ENCODE data around the gene SUMO3.
"Not testable (repeated sequence)": the region's sequence is repeated elsewhere in the genome, so short reads cannot be mapped to it uniquely, and the experiment has no call there.

The SUMO3 gene

DNA sequence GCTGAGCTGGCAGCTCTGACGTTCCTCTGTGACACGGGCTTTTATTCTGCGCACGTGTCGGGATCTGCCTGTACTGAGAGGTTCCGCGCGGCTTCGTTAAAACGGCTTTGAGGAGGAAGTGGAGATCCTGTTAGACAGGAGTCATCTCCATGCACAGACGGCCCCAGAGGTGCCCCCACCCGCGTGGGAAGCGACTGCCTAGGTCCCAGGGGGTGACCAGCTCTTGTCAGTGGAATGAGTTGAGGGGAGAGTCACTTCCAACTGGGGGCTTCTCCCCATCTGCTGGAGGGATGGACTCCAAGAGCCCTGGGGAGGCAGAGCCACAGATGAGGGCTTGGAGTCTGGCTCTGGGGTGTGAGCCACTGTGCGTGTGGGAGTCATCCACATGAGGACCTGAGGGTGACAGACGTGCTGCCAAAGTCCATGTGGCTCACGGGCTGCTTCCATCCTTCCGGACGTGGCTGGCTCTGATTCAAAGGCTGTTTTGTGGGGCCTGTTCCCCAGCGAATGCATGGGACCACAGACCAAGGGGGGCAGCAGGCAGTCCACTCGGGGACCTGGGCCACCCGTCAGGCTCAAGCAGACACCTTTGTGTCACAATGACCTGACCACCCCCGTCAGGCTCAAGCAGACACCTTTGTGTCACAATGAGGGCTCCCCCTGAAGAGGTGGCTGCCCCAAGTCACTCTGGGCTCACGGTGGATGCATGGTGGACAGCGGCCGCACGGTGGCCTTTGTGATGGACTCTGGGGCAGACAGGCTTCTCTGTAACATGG is 28.8 kb upstream of the SUMO3 start:
- peak in 1 of 2 donors; percentile 41 for DNase-seq (ENCODE audit: low read depth in 2 of 2)

DNA sequence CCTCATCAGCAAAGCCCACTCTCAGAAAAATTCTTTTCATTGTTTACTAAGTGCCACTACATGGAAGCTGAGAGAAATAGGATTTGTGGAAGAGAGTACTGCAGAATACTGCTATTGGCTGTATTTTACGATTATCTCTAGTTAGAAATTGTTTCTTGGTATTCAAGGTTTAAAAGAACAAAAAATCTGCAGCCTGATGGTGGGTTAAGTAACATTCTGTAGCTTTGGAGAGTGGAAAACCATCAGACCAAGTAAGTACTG is 28.3 kb upstream of the SUMO3 start:
- no peak for DNase-seq (ENCODE audit: low read depth in 2 of 2)

DNA sequence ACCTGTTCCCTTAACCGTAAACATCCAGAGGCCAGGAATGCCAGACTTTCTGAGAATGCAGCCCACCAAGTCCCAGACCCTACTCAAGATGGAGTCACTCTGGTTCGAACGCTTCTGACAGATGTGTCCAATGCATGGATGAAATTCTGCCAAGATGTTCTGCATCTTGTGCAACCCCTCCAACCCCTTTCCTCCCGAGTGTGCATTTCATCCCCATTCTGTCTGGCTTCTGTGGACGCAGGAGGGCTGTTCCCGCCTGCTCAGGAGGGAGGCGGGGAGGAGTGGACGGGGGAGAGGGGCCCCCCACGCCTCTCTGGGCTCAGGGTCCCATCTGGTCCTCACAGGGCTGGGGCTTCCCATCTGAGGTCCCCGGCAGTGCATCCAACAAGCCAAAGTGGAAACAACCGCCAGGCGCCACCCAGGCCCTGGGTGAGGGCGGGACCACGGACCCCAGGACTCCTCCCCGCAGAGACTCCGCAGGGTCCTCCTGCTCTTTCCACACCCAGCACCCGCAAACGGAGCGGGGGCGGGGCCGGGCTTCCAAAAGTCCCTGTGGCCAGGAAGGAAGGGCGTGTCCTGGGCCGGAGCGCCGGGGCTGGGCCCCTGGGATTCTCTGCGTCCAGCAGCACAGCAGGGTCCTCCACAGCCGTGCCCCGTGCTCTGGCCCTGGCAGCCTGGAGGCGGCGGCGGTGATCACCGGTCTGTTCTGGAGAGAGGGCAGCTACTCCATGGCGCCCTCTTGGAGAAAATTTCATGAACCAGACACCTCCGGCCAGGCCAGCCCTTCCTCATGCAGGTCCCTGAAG is 27.8 kb upstream of the SUMO3 start:
- peak; percentile 33 to 49 for DNase-seq (ENCODE audit: low read depth in 2 of 2)

DNA sequence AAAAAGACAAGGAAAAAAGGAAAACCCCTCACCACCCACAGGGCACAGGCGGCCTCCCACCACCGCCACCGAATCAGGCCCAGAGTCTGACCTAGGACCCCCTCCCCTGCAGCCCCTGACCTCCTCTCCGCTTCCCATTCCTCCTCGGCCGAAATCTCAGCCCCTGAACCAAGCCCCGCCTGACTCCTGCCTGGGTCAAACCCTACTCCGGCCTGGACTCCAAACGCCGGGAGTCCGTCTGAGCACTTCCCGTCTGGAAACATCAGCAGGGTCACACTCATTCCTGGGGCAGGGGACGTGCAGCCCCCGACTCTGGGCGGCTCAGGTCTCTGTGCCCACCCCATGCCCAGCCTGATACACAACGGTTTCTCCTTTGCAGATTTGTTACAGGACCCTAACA is 26.4 kb upstream of the SUMO3 start:
- DNase-seq (ENCODE audit: low read depth in 2 of 2): no peak

DNA sequence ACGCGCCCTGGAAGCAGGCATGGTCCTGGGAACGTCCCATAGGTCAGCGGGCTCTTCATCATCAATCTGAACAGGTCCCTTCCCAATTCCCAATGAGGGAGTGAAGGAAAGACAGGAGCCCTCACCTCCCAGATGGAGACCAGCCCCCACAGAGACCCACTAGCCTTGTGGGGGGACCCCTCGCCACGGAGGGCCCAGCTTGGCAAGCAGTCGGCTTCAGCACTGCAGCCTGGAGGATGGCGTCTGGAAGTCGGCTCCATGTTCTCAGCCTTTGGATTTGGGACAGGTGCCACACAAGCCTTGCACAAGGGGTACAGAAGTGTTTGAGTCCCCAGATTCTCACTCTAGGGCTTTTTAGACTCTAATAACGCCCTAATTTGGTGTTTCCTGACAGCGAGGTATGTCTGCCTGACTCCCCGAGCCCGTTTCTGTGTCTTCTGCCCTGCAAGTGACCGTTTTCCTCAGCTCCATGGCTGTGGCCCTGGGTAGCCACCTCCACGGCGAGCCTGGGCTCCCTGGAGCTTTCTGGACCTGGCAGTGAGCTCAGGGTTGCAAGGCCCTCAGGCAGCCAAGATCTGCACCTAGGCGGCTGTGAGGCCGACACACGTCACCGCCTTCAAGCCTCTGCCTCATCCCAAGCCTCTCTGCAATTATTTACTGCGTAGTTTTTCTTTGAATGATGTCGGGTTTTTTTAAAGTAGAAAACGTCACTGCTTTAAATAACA is 25.0 kb upstream of the SUMO3 start:
- no peak for DNase-seq (ENCODE audit: low read depth in 2 of 2)

DNA sequence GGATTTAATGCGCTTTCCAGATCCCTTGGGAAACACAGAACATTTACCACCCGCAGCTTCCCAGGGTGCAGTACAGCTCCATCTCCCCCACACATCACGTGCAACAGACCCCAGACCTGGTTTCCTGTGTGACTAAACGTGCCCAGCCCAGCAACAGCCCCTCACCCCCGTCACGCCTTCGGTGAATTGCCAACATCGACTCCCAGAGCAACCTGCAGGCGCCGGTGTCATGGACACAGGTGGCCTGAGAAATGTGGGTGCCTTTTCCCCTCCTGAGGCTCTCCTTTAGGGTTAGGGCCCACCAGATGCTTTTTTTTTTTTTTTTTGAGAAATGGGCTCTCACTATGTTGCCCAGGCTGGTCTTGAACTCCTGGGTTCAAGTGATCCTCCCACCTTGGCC is 24.2 kb upstream of the SUMO3 start:
- no peak for DNase-seq (ENCODE audit: low read depth in 2 of 2)

DNA sequence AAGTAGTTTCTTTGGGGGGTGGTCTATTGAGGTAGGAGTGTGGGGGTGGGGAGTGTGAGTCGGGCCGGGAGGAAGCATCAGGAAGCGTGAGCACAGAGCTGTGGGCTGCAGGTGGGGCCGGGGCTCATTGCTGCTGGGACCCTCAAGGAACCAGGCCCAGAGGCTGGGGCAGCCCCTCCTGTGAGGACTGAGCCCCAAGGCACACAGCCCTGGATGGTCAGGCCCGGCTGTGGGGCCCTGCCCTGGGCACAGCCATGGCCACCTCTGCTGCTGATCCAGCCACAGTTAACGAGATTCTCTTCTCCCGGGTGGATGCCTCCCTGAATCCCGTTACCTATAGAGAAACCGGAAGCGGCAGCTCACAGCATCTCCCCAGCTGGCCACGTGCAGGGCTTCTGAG is 22.9 kb upstream of the SUMO3 start:
- DNase-seq (ENCODE audit: low read depth in 2 of 2): no peak

DNA sequence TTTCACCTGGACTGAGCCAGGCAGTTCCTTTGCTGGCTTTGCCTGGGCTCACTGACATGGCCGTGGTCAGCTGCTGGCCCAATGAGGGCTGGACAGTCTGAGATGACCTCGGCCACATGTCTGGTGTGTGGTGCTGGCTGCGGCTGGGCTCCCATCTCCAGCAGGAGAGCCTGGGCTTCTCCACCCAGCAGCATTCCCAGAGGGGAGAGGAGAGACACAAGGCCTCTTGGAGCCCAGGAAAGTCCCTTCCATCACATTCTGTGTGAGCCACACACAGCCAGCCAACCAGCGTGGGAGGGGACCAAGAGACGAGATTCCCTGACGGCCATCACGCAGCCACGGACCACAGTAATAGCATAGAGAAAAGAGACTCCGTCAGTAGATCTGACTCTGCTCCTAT is 21.1 kb upstream of the SUMO3 start:
- DNase-seq (ENCODE audit: low read depth in 2 of 2): no peak

DNA sequence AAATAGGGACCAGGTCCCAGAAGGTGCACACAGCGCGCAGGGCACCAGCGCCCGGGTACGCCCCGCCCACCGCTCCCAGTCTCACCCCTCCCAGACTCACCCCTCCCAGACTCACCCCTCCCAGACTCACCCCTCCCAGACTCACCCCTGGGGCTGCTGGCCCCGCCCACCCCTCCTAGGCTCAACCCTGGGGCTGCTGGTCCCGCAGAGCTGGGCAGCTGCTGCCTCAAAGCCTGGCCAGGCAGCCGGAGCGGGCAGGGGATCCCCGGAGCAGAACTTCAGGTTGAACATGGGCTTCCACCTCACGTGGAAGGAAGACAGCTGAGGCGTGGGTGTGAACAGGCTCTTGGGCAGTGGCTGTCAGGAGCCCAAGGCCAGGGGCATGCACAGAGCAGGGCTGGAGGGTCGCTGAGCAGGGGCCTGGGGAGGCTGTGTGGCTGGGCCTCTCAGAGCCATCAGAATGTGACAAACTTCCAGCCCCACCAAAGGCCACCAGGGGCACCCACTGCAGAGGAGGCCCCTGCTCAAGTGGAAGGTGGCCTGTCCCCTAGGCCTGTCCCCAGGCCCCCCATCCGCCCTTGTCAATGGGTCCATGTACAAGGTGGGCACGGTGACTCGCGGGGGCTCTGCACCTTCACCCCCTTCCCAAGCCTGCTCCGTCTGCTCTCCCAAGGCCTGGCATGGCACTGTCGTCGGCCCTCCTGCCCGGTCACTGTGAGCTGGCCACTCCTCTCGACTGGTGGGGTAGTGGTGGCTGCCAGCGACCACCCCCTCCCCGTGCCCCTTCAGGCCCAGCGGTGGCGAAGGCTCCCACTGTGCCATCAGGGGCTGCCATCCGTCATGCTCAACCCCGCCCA is 20.4 kb upstream of the SUMO3 start:
- DNase-seq (ENCODE audit: low read depth in 2 of 2): no peak

DNA sequence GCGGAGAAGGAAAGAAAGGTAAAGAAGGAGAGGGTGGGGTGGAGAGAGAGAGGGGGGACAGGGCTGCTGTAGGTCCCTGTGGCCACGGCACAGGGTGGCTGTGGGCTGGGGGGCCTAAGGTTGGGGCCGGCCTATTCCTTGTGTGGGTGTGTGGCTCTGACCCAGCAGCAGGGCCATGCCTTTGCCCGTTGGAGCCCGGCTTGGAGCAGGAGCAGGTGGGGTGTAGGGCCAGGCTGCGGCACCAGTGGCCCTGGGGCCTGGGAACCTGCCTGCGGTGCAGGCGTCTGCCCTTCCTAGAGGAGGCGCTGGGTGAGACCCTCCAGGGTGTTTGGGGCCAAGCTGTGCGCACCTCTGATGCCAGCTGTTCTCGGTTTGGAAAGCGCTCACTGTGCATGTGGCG is 19.7 kb upstream of the SUMO3 start:
- no peak for DNase-seq (ENCODE audit: low read depth in 2 of 2)

DNA sequence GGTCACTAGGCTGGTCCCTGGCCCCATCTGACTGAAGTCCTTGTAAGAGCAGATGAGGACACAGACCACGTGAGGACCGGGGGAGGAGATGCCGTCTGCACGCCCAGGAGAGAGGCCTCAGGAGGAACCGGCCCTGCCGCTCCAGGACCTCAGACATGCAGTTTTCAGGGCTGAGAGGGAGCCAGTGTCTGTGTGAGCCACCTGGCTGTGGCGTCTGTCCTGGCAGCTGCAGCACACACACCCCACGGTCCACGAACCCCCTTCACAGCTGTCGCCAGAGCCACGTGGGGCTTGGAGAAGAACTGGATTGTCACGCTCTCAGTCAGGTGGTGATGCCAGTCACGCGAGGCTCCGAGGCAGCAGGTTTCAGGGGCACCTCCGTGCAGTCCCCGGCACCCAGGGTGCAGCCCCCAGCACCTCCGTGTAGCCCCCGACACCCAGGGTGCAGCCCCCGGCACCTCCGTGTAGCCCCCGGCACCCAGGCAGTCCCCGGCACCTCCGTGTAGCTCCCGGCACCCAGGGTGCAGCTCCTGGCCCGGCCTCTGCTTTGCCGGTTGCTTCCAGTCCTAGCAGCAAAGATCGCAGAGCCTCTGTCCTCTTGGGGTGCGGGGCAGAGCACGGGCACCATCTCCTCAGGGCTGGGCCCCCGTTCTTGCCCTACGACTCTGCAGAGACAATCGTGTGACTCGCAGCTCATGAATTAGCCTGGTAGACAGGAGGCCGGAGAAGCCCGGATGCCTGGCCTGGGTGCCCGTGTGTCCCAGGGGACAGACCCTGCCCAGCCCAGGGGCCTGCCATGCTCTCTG is 19.0 kb upstream of the SUMO3 start:
- DNase-seq (ENCODE audit: low read depth in 2 of 2): no peak

DNA sequence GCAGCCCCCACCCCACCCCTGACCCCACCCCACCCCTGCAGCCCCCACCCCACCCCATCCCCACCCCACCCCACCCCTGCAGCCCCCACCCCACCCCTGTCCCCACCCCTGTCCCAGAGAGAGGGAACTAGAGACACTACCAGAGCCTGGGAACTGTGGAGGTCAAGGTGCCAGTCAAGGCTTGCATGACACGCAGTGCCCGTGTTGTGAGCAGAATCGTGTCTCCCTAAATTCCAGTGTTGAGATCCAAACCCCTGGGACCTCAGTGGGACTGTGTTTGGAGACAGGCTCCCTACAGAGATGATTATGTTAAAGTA is 18.4 kb upstream of the SUMO3 start:
- no peak for DNase-seq (ENCODE audit: low read depth in 2 of 2)

DNA sequence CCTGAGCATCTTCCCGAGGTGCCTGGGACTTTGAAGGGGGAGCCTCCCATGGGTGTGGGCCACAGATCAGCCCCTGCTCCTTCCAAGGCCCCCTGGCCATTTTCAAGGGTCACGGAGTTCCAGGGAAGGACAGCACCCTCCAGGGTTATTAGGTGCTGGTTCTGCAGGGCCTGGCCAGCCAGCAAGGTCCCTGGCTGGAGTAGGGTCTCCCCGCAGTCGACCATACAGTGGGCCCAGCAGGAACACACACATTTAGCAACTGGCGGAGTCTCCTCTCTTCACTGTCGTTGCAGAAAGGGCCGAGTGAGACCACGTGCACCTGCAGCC is 17.7 kb upstream of the SUMO3 start:
- DNase-seq (ENCODE audit: low read depth in 2 of 2): no peak

DNA sequence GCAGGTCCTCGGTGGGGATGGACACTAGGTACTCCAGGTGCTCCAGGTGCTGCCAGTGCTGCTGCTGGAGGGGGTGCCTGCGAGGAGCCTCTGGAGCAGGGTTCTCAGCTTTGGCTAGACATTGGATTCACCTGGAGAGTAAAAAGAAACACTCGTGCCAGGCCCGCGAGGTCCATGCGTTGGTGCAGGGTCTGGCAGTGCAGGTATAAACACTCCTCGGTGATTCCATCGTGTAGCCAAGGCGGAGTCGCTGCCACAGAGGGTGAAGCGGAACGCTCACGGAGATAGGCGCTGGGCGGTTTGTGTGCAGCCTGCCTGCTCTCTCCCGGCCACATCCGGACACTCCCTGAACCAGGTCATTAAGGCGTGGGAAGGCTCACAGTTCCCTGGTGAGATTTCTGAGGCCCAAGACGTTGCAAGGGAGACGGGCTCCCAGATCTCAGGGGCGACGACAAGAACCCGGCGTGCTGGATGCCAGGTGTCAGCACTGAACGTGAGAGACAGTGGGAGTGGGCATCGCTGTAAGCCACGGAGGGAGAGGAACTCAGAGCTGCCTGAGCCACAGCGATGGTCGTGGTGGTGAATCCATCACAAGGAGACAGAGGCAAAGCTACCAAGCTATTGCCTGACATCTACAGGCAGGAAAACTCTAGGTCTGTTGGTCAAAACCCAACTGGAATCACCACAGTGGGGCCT is 17.2 kb upstream of the SUMO3 start:
- DNase-seq (ENCODE audit: low read depth in 2 of 2): no peak

DNA sequence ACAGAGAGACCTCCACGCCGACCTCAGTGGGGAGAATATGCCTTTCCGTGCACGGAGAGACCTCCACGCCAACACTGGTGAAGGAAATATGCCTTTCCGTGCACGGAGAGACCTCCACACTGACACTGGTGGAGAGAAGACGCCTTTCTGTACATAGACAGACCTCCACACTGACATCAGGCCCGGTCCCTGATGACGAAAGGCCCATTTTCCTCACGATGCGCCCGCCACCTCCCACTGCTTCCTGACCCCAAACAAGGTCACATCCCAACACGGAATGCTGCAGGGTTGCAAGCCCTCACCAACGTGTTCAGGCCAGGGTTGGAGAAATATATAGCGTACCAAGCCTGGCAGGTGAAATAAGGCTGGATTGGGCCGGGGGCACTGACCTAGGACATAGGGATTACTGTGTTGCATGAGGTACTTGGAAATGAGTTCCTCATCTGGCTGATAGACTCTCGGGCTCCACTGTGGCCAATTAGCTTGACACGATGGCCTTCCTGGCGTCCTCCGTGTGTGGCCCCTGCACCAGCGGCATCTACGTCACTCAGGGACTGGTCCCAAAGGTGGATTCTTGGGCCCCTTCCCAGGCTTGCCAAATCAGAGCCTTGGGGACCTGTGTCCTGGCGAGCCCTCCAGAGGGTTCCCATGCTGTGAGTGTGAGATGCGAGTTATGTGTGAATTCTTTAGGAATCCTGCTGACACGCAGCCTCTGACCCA is 16.5 kb upstream of the SUMO3 start:
- DNase-seq (ENCODE audit: low read depth in 2 of 2): no peak

DNA sequence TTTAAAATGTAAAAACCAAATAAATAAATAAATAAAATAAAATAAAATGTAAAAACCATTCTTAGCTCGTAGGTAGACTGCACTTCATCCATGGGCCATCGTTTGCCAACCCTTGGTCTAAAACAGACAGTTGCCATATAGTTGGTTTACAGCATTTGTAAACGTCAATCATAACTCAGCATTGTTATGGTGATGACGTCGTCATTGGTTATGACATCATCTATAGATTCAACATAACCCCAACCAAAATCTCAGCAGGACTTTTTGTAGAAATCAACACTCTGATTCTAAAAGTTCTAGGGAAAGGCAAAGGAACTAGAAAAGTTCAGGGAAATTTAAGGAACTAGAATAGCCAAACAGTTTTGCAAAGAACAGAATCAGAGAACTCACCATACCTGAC is 15.8 kb upstream of the SUMO3 start:
- DNase-seq (ENCODE audit: low read depth in 2 of 2): no peak

DNA sequence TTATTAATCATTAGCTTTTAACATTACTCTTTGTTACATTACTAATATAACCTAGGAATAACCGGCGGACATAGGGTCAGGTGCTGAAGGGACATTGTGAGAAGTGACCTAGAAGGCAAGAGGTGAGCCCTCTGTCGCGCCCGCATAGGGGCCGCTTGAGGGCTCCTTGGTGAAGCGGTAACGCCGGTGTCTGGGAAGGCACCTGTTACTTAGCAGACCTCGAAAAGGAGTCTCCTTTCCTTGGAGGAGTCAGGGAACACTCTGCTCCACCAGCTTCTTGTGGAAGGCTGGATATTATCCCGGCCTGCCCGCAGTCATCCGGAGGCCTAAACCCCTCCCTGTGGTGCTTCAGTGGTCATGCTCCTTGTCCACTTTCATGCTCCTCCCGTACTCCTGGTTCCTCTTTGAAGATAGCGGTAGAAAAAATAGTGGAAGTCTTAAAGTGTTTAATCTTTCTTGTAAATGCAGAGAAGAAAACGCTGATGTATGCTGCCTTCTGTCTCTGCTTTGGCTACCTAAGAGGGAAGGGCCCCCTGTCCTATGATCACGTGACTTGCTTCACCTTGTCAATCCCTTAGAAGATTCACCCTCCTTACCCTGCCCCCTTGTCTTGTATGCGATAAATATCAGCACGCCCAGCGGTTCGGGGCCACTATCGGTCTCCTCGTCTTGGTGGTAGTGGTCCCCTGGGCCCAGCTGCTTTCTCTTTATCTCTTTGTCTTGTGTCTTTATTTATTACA is 14.8 kb upstream of the SUMO3 start:
- DNase-seq (ENCODE audit: low read depth in 2 of 2): not testable (repeated sequence)

DNA sequence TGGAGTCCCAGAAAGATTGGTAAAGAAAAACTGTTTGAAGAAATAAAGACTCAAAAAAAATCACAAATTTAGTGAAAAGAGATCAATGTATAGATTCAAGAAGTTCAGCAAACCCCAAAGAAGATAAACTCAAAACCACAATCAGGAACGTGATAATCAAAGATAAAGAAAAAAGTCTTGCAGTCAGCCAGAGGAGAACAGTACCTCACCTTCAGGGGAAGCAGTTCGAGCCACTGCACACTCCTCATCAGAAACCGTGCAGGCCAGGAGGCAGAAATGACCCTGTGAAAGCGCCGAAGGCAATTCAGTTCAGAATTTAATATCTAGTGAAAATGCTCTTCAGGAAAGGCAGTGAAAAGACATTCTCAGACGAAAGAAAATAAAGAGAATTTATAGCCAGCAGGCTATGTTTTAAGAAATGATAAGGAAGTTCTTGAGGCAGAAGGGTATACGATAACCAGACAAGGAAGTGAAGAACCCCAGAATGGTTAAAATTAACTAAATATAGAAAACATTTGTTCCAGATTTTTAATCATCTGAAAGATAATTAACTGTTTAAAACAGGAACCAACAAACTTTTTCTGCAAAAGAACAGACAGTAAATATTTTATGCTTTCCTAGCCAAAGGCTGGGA is 13.5 kb upstream of the SUMO3 start:
- DNase-seq (ENCODE audit: low read depth in 2 of 2): no peak

DNA sequence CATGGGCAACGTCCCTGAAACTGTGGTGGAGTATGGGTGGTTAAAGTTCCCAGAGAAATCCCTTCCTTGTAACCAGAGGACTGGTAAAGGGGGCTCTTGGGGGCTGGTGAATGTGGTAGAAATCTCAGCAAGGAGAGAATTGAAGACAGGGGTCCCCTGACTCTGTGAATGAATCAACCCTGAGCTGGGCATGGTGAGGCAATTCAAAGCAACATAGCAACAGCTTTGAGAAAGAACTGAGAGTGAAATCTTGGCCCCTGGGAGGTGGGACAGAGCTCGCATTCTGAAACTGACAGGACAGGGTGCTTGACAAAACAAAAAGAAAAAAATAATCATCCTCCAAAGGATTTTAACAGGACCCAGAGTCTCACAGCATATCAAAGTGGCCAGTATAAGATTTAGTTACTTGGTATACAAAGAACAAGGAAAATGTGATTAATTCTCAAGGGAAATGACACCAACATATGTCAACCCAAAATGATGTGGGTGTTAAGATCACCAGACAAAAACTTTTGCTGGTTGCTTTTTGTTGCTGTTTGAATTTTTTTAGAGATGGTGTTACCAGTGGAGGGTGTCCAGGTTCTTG is 11.7 kb upstream of the SUMO3 start:
- no peak for DNase-seq (ENCODE audit: low read depth in 2 of 2)
